HEK293T (cell line): Measurements from ENCODE around the gene SIGLEC6.

Experiments used
- LEF1 ChIP-seq: fragments of 450-650 bp; IDR thresholded peaks from 2 replicates; pipeline ENCODE4 v1.6.1; 2017; ENCODE audit warnings: mild to moderate bottlenecking, borderline replicate concordance
- SP1 ChIP-seq: fragments of 450-650 bp; IDR thresholded peaks from 2 replicates; pipeline ENCODE4 v1.6.1; 2017

DNA sequence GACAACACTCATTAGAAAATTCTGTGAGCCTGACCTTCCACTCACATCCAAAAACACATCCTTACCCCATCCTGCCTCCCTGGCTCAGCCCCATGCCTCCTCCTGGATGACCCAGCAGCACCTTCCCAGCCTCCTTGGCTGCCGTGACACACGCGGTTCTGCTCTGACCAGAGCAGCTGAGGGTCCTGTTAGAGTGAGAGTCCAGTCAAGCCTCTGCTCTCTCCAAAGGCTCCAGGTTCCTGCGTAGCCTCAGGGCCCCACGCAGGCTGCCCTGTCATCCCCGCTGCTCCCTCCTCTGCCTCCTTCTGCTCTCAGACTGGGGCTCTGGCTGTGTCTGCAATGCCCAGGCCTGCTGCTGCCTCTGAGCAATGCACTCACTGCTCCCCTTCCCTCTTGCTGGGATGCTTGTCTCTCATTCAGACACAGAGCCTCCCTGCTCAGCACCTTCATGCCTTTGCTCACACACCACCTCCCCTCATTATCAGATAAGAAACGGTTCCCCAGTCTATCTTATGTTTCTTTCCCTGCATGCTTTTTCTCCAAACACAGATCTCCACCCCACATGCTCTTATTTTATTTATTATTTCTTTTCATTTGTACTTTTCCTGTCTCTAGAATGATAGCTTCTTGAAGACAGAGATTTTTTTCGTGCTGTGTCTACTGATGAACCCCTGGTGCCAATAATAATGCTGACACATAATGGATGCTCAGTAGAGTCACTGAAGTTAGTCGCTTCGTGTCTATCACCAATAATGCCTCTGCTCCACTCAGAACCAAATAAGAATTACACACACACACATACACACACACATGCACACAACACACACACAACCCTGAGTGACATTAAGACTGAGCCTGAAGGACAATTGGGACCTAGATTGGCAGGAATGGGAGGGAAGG, 10.2 kb upstream of the SIGLEC6 start:
- TF ChIP-seq SP1: no peak
- TF ChIP-seq LEF1: no peak
